Measurements from ENCODE around the gene LAMA2.

- no peak for TF ChIP-seq EP300 (IDR thresholded peaks at IDR 0.05; ENCODE audit: borderline replicate concordance)
- TF ChIP-seq, protein P1, sequence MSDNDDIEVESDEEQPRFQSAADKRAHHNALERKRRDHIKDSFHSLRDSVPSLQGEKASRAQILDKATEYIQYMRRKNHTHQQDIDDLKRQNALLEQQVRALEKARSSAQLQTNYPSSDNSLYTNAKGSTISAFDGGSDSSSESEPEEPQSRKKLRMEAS (IDR thresholded peaks at IDR 0.05) = no peak
- TF ChIP-seq CREB1 (IDR thresholded peaks at IDR 0.05; ENCODE audit: low read depth) = no peak
- TF ChIP-seq YY1 (IDR thresholded peaks at IDR 0.05; ENCODE audit: low read depth) = no peak
- TF ChIP-seq RAD21 (IDR thresholded peaks at IDR 0.05; ENCODE audit: low read depth) = no peak
- TF ChIP-seq, protein P2, sequence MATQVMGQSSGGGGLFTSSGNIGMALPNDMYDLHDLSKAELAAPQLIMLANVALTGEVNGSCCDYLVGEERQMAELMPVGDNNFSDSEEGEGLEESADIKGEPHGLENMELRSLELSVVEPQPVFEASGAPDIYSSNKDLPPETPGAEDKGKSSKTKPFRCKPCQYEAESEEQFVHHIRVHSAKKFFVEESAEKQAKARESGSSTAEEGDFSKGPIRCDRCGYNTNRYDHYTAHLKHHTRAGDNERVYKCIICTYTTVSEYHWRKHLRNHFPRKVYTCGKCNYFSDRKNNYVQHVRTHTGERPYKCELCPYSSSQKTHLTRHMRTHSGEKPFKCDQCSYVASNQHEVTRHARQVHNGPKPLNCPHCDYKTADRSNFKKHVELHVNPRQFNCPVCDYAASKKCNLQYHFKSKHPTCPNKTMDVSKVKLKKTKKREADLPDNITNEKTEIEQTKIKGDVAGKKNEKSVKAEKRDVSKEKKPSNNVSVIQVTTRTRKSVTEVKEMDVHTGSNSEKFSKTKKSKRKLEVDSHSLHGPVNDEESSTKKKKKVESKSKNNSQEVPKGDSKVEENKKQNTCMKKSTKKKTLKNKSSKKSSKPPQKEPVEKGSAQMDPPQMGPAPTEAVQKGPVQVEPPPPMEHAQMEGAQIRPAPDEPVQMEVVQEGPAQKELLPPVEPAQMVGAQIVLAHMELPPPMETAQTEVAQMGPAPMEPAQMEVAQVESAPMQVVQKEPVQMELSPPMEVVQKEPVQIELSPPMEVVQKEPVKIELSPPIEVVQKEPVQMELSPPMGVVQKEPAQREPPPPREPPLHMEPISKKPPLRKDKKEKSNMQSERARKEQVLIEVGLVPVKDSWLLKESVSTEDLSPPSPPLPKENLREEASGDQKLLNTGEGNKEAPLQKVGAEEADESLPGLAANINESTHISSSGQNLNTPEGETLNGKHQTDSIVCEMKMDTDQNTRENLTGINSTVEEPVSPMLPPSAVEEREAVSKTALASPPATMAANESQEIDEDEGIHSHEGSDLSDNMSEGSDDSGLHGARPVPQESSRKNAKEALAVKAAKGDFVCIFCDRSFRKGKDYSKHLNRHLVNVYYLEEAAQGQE (IDR thresholded peaks at IDR 0.05; ENCODE audit: low read depth) = no peak
- TF ChIP-seq TEAD4 (IDR thresholded peaks at IDR 0.05) = no peak
- TF ChIP-seq TAF1 (IDR thresholded peaks at IDR 0.05; ENCODE audit: low read depth) = no peak
- TF ChIP-seq, protein P3, sequence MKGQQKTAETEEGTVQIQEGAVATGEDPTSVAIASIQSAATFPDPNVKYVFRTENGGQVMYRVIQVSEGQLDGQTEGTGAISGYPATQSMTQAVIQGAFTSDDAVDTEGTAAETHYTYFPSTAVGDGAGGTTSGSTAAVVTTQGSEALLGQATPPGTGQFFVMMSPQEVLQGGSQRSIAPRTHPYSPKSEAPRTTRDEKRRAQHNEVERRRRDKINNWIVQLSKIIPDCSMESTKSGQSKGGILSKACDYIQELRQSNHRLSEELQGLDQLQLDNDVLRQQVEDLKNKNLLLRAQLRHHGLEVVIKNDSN (IDR thresholded peaks at IDR 0.05) = no peak
Measured at GRCh38 chr6:129350278-129350677, 467.3 kb downstream of the LAMA2 start.
